Measurements from ENCODE around the gene ANKRD13B.
A peak's percentile ranks its signal among the peaks of the same experiment; 100 is the strongest.

ANKRD13B gene

DNA sequence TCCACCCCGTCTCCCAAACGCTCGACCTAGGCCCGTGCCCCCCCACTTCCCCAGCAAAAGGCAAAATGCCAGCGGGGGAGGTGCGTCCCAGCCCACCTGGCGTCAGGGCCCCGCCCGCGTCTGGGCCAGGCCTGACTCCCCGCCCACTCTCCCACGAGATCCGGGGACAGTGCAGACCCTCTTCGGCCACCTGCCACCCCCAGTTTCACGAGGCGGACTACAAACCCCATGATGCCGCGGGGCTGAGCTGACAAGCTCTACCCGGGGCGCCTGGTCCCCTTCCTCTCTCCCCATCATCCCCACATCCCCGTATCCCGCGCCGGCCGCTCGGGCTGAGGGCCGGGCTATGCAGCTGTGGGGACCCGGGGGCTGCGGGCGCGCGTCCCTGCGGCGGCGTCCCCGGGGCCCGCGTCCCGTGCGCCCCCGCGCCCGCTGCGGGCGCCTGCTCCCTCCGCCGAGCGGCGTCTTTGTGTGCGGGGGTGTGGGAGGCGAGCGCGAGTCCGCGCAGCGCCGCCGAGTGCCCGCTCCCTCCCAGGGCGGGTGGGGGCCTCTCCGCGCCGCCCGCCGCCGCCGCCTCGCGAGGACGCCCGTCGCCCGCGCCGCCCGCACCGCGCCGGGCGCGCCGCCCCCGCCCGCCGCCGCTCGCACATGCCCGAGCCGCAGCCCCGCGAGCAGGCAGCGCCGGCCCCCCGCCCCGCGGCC is at the start of gene ANKRD13B:
Gene ANKRD13B (plus strand): TSS at position 283 of the 702 bp plus-strand sequence. CDS start 490 bp downstream, outside the sequence.
- H3K27ac ChIP-seq: peak within 1 kb of the TSS; percentile 99
- TF ChIP-seq, protein P1, sequence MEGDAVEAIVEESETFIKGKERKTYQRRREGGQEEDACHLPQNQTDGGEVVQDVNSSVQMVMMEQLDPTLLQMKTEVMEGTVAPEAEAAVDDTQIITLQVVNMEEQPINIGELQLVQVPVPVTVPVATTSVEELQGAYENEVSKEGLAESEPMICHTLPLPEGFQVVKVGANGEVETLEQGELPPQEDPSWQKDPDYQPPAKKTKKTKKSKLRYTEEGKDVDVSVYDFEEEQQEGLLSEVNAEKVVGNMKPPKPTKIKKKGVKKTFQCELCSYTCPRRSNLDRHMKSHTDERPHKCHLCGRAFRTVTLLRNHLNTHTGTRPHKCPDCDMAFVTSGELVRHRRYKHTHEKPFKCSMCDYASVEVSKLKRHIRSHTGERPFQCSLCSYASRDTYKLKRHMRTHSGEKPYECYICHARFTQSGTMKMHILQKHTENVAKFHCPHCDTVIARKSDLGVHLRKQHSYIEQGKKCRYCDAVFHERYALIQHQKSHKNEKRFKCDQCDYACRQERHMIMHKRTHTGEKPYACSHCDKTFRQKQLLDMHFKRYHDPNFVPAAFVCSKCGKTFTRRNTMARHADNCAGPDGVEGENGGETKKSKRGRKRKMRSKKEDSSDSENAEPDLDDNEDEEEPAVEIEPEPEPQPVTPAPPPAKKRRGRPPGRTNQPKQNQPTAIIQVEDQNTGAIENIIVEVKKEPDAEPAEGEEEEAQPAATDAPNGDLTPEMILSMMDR (conservative IDR thresholded peaks at IDR 0.05; ENCODE audit: low read depth): no peak
- ChIA-PET CTCF (interaction anchor here (0.6 to 5.4 kb wide), 7 partner anchors 12 to 454 kb away, joined by 3 to 71 read pairs (median 4); partner anchors contain the start of gene ABHD15), POLR2A (ENCODE audit: low non-redundant PET) (interaction anchor here (1.0 kb wide), 1 partner anchor 28 kb away, joined by 3 read pairs; no protein-coding TSS in a partner anchor)
- DNase-seq (ENCODE audit: low spot score): no peak

GRCh38 chr17:29544066-29544465 is 48.9 kb upstream of the ANKRD13B start:
- H3K27ac ChIP-seq: no peak overlapping the region
- CTCF ChIA-PET: interaction anchor here (0.5 kb wide), 1 partner anchor 765 kb away, joined by 3 read pairs; no protein-coding TSS in a partner anchor
- no peak for DNase-seq (ENCODE audit: low spot score)
- POLR2A ChIA-PET (ENCODE audit: low non-redundant PET): no interaction called here
- TF ChIP-seq, protein P1 (conservative IDR thresholded peaks at IDR 0.05; ENCODE audit: low read depth): no peak

DNA sequence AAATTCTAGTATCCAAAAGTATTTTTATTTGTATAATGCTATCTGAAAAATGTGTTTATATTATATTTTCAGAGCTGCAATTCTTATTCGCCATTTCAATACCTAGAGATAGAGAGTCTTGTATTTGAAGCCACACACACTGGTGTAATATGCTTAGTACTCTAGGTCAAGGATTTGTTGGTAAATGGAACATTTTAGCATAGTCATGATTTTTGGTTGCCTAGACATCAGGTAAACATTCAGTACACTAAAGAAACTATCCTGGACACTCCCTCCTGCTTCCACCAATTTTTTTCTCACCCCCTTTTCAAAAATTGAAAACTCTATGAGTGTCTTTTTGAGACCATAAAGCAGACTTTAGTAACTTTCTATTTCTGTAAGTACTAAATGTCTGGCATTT is 46.8 kb upstream of the ANKRD13B start:
- POLR2A ChIA-PET (ENCODE audit: low non-redundant PET): no interaction called here
- TF ChIP-seq, protein P1 (conservative IDR thresholded peaks at IDR 0.05; ENCODE audit: low read depth): no peak
- no peak overlapping the region for H3K27ac ChIP-seq
- no peak for DNase-seq (ENCODE audit: low spot score)
- CTCF ChIA-PET: interaction anchor here (0.5 kb wide), 1 partner anchor 1526 kb away, joined by 5 read pairs; no protein-coding TSS in a partner anchor

DNA sequence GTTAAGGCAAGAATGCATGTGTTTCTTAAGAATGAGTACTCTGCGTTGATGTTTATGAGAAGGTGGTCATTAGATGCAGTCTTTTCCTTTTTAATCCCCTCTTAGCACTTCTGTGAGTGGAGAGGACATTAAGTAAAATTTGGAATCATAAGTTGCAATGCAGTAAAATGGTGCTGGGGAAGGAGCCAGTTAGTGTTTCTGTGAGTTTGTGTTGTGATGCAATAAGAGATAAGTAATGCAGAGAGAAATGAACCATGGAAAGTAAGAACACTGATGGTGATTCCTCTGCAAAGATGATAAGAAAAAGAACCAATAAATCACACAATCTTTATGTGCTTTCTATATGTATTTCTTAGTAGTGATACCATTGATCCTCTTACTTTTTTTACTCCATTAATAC is 46.1 kb upstream of the ANKRD13B start:
- TF ChIP-seq, protein P1 (conservative IDR thresholded peaks at IDR 0.05; ENCODE audit: low read depth): no peak
- POLR2A ChIA-PET (ENCODE audit: low non-redundant PET): no interaction called here
- no peak overlapping the region for H3K27ac ChIP-seq
- CTCF ChIA-PET: interaction anchor here (0.6 kb wide), 1 partner anchor 18 kb away, joined by 4 read pairs; no protein-coding TSS in a partner anchor
- DNase-seq (ENCODE audit: low spot score): no peak

DNA sequence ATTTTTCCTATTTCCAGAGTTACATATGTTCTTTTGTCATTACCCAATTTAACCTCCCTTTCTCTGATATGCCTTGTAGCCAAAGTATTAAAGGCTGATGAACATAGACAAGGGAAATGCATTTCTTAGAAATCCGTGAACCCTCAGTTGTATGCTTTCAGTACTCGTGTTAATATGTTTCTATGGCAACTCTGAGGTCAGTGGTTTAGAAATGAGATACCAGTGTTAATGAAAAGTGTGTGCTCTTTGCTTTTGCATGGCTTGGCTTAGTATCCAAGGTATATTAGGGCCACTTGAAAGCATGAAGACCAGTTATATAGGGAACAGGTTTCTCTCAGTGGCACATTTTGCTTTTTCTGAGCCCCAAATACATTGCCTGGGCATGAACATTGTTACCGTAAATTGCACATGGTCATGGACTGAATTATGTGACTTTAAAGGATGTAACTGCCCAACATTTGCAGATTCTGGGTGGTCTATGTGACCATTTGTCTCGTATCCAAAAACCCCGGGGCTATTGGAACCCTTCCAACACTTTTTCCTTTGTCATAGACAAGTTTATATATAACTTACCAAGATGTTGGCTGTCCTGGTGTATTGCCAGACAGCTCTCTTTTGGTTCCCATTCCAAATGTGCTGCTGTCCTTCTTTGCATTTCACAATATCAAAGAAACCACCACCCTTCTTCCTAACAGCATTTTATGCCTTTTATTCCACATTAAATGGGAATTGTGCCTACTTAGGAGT is 43.6 kb upstream of the ANKRD13B start:
- ChIA-PET POLR2A (ENCODE audit: low non-redundant PET) (no interaction called here), CTCF (interaction anchor here (0.5 to 0.7 kb wide), 3 partner anchors 13 to 68 kb away, joined by 3 read pairs; no protein-coding TSS in a partner anchor)
- no peak for DNase-seq (ENCODE audit: low spot score)
- TF ChIP-seq, protein P1 (conservative IDR thresholded peaks at IDR 0.05; ENCODE audit: low read depth): no peak
- H3K27ac ChIP-seq: no peak overlapping the region

GRCh38 chr17:29555840-29556239 is 37.1 kb upstream of the ANKRD13B start:
- DNase-seq (ENCODE audit: low spot score): no peak
- TF ChIP-seq, protein P1 (conservative IDR thresholded peaks at IDR 0.05; ENCODE audit: low read depth): no peak
- ChIA-PET CTCF (interaction anchor here (0.7 kb wide), 1 partner anchor 105 kb away, joined by 3 read pairs; no protein-coding TSS in a partner anchor), POLR2A (ENCODE audit: low non-redundant PET) (no interaction called here)
- H3K27ac ChIP-seq: no peak overlapping the region
